ENCODE measurements around the gene ZNF615.
"Not testable (repeated sequence)": the region's sequence is repeated elsewhere in the genome, so short reads cannot be mapped to it uniquely, and the experiment has no call there.

Gene ZNF615

DNA sequence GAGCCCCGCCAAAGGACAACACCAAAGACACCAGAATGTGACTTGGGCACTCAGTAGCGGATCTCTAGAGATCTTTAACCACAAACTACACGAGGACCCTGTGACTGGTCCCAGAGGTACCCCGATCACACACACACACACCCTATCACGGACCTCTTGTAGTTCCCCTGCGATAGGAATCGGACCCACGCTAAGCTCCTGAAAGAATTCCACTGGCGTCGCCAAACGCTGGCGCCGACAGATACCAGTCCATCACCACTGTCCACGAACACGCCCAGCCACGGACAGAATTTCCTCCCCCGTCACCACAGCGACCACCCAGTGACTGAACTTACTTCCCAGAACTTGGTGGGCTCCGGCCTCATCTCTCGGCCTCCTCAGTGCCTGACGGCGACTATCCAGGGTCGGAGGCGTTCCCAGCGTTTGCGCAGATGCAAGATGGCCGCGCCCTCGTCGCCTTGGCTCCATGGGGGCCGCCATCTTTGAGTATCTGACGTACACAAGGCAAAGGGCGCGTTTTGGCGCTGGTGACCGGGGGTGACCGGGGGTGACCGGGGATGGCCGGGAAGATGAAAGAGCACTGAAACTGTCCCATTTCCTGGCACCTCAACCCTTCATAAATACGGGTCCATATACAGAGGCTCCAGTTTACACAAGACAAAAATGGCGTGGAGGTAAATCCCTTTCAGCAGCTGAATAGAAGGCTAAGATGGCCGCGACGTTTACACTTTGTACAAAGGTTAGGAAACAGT is at the start of gene ZNF615:
TSS of gene ZNF615 (minus strand) at position 406 of the 752 bp plus-strand sequence. CDS start 4,500 bp downstream, outside the sequence.
- DNase-seq: peak; percentile 62 to 88

GRCh38 chr19:52056480-52056879 is 48.5 kb upstream of the ZNF615 start:
- DNase-seq: not testable (repeated sequence)

GRCh38 chr19:52051736-52052135 is 43.7 kb upstream of the ZNF615 start:
- DNase-seq: not testable (repeated sequence)

DNA sequence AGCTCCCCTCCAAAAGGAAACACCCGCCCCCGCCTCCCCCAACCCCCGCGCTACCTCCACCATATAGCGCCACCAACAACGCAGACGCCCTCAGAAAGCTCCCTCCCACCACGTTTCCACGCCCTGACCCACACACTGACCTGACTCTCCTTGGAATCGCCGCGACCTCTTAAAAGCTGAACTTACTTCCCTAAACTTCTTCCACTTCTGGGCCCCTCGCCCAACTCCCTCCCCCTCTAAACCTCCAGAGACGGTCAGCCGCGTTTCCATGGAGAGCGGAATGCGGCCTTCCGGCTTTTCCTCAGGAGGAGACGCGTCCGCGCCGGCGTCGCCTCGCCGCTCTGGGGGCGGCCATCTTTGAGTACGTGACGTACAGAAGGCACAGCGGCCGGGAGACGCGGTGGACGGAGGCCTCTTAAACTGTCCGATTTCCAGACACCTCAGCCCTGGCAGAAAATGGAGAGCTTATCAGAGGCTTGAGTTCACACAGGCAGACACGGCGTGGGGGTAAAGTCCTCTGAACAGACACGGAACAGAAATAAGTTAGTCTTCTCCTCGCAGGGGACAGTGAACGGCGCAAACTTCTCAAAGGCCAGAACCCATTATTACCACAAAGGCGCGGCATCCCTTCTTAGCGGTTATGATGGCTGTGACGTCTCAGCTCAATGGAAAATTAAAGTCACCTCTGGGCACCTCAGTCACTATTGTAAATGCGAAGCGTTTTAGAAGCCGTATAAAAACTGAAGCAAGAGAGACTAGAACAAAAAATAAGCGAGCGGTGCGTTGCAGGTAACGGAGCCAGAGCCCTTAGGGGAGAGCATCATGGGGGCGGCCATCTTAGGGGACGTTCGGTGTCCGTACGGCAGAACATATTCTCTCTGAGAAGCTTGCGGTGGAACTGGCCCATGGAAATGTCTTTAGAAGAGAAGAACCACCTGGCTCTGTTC is 40.8 kb upstream of the ZNF615 start, which contains the start of gene ZNF432:
TSS of gene ZNF432 (minus strand) at position 284 of the 947 bp plus-strand sequence. CDS start 1,970 bp downstream, outside the sequence.
- DNase-seq: peak; percentile 81 to 85

DNA sequence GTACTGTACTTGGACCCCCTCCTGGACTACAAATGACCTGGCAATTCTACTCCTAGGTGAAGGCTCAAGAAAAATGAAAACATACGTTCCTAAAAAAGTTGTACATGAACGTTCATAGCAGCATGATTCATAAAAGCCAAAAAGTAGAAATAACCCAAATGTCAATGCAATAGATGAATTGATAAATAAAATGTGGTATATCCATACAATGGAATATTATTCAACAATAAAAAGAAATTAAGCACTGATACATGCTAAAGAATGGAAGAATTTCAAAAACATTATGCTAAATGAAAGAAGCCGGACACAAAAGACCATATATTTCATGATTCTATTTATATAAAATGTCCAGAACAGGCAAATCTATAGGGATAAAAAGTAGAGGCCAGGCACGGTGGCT is 31.2 kb upstream of the ZNF615 start:
- DNase-seq: no peak

- no peak for DNase-seq
These were observed 26.2 kb upstream of the ZNF615 start for GRCh38 chr19:52034051-52034728.

- DNase-seq: peak in 1 of 2 donors; percentile 43
These were observed 20.7 kb upstream of the ZNF615 start for GRCh38 chr19:52028780-52029123.

GRCh38 chr19:52028027-52028779 is 20.2 kb upstream of the ZNF615 start, which contains the start of gene ZNF614:
Gene ZNF614 (minus strand): TSS chr19:52028379. CDS start chr19:52025745, 2,634 bp downstream.
- DNase-seq: peak; percentile 77 to 85

- not testable (repeated sequence) for DNase-seq
These were observed 18.4 kb upstream of the ZNF615 start for GRCh38 chr19:52026255-52026990.

GRCh38 chr19:52024478-52024877 is 16.5 kb upstream of the ZNF615 start:
- not testable (repeated sequence) for DNase-seq

DNA sequence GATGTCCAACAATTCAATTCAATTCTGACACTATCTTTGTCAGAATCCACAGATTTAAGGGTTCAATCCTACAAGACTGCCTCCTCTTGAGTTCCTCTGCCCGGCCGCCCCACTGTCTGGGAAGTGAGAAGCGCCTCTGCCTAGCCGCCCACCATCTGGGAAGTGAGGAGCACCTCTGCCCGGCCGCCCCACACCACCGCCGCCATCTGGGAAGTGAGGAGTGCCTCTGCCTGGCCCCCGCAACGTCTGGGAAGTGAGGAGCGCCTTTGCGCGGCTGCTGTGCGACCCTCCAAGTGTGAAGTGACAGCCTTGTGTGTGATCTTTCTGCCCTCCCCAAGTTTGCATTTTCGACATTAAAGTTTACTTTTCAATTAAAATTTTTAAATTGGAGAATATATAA is 14.2 kb upstream of the ZNF615 start:
- no peak for DNase-seq

DNA sequence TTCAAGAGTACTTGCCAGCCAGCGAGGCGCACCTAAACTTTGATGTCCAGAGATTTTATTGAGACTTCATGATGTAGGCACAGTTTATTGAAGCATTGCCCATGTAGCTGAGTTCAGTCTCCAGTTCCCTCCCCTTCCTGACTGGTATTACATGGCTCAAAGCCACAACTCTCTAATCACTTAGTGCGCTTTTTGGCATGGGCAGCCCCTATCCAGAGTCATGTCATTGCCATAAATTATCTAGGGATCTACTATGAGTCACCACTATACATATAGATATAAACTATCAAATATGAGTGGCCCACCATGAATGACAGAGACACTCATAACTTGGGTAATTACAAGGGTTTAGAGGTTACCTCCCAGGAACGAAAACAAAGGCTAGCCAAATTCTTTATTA is 12.5 kb upstream of the ZNF615 start:
- no peak for DNase-seq

- DNase-seq: no peak
These were observed 2.7 kb upstream of the ZNF615 start for GRCh38 chr19:52010674-52011073.

GRCh38 chr19:52007451-52007805 is 583 bp downstream of the ZNF615 start:
- DNase-seq: peak in 1 of 2 donors; percentile 17

DNA sequence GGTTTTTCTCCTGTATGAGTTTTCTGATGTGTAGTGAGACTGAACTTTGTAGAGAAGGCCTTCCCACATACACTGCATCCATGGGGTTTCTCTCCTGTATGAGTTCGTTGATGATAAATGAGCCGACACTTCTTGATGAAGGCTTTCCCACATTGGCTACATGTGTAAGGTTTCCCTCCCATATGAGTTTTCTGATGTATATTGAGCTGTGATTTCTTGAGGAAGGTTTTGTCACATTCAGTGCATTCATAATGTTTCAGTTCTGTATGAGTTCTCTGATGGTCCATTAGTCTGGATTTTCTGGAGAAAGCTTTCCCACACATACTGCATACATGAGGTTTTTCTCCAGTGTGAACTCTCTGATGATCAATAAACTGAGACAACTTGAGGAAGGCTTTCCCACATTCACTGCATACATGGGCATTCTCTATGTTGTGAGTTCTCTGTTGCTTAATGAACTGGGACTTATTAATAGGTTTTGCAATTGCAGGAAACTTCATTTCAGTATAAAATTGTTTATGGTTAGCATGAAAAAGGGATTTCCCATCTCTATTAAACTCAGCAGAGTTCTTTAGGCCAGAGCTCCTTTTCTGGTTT is 13.9 kb downstream of the ZNF615 start:
- DNase-seq: no peak

DNA sequence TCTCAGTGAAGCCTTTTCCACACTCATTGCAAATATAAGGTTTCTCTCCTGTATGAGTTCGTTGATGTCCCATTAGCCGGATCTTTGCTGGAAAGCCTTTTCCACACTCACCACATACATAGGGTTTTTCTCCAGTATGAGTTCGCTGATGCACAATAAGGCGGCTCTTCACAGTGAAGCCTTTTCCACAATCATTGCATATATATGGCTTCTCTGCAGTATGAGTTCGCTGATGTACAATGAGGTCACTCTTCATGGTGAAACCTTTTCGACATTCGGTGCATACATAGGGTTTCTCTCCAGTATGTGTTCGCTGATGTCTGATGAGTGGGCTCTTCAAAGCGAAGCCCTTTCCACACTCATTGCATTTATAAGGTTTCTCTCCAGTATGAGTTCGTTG is 14.6 kb downstream of the ZNF615 start:
- no peak for DNase-seq

GRCh38 chr19:51986309-51987291 is 21.4 kb downstream of the ZNF615 start, which contains the start of gene ZNF350:
Gene ZNF350 (minus strand): TSS chr19:51986840. CDS start chr19:51974360, 12,480 bp downstream.
- DNase-seq: peak; percentile 78 to 94

DNA sequence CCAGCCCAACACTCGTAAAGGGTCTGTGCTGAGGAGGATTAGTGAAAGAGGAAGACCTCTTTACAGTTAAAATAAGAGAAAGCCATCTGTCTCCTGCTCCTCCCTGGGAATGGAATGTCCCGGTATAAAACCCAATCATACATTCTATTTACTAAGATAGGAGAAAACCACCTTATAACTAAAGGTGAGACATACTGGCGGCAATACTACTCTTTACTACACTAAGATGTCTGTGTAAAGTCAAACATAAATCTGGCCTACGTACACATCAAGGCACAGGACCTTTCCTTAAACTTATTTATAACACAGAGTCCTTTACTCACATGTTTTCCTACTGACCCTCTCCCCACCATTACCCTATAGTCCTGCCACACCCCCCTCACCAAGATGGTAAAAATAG is 24.6 kb downstream of the ZNF615 start:
- no peak for DNase-seq

DNA sequence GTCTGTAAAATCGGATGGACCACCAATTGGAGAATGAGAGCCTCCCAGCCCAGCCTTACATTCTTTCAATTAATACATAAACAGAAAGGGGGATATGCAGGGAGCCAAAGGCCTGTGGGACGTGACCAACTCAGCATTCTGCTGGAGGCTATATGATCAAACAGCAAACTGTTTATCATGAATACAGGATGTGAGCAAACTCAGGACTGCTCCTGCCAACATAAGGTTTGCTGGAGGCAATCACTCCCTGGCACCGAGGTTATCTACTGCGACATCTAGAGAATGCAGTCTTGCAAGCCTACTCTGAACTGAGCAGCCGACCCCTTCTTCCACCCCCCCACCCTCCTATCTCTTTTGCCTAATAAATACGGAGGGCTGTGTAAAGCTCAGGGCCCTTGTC is 27.1 kb downstream of the ZNF615 start:
- DNase-seq: not testable (repeated sequence)
